Epithelial cell of esophagus (primary cell): ENCODE results near the gene ZMYND19.
"Not testable (repeated sequence)": the region's sequence is repeated elsewhere in the genome, so short reads cannot be mapped to it uniquely, and the experiment has no call there.

Experiments
- DNase-seq: peaks from one replicate; pipeline ENCODE4 v3.0.0; 2010; ENCODE audit warnings: low read depth
- H3K4me3 ChIP-seq: 2 replicates; pipeline ENCODE4 v1.5.1; 2011; ENCODE audit warnings: mild to moderate bottlenecking, low read length, control low read depth
- TF ChIP-seq, protein P1 (sequence below): IDR thresholded peaks from 2 replicates; pipeline ENCODE4 v1.5.1; 2011; ENCODE audit warnings: low read depth, mild to moderate bottlenecking, low read length, control low read depth, inconsistent platforms; ENCODE audit not compliant: insufficient read depth; ENCODE audit errors: missing control alignments

Gene ZMYND19

DNA sequence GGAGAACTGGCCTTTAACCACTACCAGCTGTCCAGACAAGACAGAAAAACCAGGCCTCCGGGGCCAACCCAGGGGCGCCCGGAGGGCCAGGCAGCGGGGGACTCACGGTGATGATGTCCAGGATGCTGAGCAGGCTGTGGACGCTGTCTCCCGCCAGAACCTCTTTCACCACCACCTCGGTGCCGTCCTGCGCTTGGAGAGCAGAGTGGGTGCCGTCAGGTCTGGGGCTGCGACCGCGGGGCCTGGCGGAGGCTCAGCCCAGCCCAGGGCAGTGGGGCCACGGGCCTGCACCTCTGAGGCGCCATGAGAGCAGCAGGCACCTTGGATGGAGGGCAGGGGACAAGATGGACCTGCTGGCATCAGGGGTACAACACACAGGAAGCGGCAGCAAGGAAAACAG, 49.8 kb downstream of the ZMYND19 start:
- H3K4me3 ChIP-seq, result no peak overlapping the region
- DNase-seq, result no peak
- TF ChIP-seq, protein P1, sequence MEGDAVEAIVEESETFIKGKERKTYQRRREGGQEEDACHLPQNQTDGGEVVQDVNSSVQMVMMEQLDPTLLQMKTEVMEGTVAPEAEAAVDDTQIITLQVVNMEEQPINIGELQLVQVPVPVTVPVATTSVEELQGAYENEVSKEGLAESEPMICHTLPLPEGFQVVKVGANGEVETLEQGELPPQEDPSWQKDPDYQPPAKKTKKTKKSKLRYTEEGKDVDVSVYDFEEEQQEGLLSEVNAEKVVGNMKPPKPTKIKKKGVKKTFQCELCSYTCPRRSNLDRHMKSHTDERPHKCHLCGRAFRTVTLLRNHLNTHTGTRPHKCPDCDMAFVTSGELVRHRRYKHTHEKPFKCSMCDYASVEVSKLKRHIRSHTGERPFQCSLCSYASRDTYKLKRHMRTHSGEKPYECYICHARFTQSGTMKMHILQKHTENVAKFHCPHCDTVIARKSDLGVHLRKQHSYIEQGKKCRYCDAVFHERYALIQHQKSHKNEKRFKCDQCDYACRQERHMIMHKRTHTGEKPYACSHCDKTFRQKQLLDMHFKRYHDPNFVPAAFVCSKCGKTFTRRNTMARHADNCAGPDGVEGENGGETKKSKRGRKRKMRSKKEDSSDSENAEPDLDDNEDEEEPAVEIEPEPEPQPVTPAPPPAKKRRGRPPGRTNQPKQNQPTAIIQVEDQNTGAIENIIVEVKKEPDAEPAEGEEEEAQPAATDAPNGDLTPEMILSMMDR, result no peak

DNA sequence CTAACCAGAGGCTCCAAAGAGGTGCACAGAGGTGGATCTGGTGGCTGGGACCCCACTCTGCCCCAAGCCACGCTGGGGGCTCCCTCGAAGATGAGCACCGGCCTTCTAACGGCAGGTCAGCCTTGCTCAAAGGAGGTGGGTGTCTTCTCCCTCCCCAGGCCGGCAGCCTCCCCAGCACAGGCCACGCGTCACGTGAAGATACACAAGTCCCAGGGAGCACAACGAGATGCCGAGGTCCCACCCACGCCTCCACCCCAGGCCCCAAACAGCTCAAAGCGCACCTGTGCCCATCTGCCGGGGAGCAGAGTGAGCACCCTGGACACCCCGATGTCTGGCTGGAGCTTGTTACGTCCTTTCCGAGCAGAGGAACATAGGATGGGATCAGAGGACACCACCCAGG, 52.3 kb downstream of the ZMYND19 start:
- no peak overlapping the region for H3K4me3 ChIP-seq
- TF ChIP-seq, protein P1, result no peak
- no peak for DNase-seq

DNA sequence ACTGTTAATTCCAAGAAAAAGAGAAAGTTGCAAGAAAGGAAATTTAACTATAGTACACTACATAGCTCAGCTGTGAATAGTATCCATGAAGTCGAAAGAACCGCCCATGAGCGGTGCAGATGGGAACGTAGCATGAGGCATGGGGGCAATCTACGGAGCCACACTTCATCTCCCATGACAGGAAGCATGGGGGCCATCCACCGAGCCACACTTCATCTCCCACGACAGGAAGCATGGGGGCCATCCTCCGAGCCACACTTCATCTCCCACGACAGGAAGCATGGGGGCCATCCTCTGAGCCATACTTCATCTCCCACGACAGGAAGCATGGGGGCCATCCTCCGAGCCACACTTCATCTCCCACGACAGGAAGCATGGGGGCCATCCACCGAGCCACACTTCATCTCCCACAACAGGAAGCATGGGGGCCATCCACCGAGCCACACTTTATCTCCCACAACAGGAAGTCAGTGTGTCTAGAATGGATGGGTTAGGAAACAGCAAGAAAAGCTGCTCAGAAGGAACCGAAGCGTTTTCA, 53.6 kb downstream of the ZMYND19 start:
- not testable (repeated sequence) for H3K4me3 ChIP-seq, DNase-seq

DNA sequence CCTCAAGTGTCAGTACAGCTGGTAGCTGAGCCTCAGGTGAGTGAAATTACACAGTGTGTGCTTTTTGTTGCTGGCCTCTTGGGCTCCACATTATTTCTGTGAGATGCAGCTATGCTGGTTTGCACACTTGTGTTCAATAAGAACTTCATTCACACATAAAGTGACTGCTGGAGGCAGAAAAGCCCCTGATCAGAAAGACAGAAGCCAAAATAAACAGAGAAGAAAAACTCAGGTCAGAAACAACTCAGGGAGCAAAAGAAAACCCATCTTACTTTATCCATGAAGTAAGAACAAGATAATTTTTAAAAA, 55.2 kb downstream of the ZMYND19 start:
- TF ChIP-seq, protein P1, result no peak
- no peak overlapping the region for H3K4me3 ChIP-seq
- DNase-seq, result no peak

DNA sequence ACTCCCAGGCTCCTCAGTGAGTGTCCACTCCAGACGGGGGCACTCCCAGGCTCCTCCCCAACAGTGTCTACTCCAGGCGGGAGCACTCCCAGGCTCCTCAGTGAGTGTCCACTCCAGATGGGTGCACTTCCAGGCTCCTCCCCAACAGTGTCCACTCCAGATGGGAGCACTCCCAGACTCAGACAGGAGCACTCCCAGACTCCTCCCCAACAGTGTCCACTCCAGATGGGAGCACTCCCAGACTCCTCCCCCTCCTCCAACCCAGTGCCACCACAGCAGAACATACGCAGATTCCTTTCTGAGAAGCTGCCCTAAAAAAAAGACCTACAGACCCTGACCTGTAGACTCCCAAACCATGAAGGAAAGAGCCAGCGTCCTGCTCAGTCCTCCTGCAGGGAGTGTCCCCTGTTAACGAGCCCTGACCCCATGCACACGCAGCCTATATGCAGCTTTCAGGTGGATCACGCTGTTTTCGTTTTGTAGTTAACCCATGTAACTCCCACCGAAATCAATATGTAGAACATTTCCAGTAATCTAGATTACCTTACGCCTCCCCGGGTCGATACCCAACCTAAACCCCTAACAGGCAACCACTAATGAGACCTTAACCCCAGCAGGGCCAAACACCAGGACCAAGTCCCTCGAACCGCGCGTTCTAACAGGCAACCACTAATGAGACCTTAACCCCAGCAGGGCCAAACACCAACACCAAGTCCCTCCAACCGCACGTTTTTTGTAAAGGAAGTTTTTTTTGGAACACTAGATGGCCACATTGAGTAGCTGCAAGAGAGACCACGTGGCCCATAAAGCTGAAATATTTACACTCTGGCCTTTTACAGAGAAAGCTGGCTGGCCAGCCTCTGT, 55.8 kb downstream of the ZMYND19 start:
- peak; percentile 59 for DNase-seq
- TF ChIP-seq, protein P1, result peak; percentile 73
- no peak overlapping the region for H3K4me3 ChIP-seq

DNA sequence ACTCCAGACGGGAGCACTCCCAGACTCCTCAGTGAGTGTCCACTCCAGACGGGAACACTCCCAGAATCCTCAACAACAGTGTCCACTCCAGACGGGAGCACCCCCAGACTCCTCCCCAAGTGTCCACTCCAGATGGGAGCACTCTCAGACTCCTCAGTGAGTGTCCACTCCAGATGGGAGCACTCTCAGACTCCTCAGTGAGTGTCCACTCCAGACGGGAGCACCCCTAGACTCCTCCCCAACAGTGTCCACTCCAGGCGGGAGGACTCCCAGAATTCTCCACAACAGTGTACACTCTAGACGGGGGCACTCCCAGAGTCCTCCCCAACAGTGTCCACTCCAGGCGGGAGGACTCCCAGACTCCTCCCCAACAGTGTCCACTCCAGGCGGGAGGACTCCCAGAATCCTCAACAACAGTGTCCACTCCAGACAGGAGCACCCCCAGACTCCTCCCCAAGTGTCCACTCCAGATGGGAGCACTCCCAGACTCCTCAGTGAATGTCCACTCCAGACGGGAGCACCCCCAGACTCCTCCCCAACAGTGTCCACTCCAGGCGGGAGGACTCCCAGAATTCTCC, 57.3 kb downstream of the ZMYND19 start:
- not testable (repeated sequence) for DNase-seq

More for the DNA sequence above, 57.3 kb downstream of the ZMYND19 start:
- H3K4me3 ChIP-seq, result not testable (repeated sequence)
